GM10248 (cell line): ENCODE data around the gene TSR1.

Experiments
- CTCF ChIA-PET: fragments of 300-600 bp; sonication (Branson Sonifier 250); formaldehyde crosslinking; extraction: SDS; loops from one replicate; lab custom pipeline; 2021; ENCODE audit warnings: antibody characterized with exemption; lab: Yijun Ruan, JAX
- POLR2A ChIA-PET: fragments of 350-650 bp; sonication (Branson Sonifier 250); formaldehyde crosslinking; extraction: SDS; loops from one replicate; lab custom pipeline; 2020; ENCODE audit warnings: antibody characterized with exemption; lab: Yijun Ruan, JAX
- DNase-seq: peaks from one replicate; pipeline ENCODE4 v3.0.0; 2012; ENCODE audit errors: extremely low spot score
- CTCF ChIP-seq: IDR thresholded peaks from 2 replicates; pipeline ENCODE4 v1.5.1; 2012; ENCODE audit warnings: mild to moderate bottlenecking, low read depth; ENCODE audit errors: extremely low read depth, missing control alignments, control extremely low read depth

The TSR1 gene

GRCh38 chr17:2369551-2370210 lies 33.4 kb upstream of the TSR1 start:
- DNase-seq = no peak
- no peak for TF ChIP-seq CTCF
- CTCF ChIA-PET = interaction anchor here (0.8 to 4.2 kb wide), 5 partner anchors 10 to 47 kb away, joined by 3 to 39 read pairs (median 7); no protein-coding TSS in a partner anchor
- POLR2A ChIA-PET = no interaction called here

- POLR2A ChIA-PET = no interaction called here
- CTCF ChIA-PET = interaction anchor here (0.8 to 4.2 kb wide), 5 partner anchors 10 to 48 kb away, joined by 3 to 39 read pairs (median 7); no protein-coding TSS in a partner anchor
- DNase-seq = no peak
- no peak for TF ChIP-seq CTCF
Measured at GRCh38 chr17:2369039-2369438, 32.8 kb upstream of the TSR1 start.

GRCh38 chr17:2368359-2368758 lies 32.1 kb upstream of the TSR1 start:
- TF ChIP-seq CTCF = no peak
- no peak for DNase-seq
- ChIA-PET POLR2A (no interaction called here), CTCF (interaction anchor here (1.0 to 4.7 kb wide), 5 partner anchors 11 to 48 kb away, joined by 3 to 39 read pairs (median 7); no protein-coding TSS in a partner anchor)

- ChIA-PET POLR2A (interaction anchor here (0.6 kb wide), 1 partner anchor 419 kb away, joined by 3 read pairs; no protein-coding TSS in a partner anchor), CTCF (interaction anchor here (2.1 to 4.7 kb wide), 3 partner anchors 13 to 49 kb away, joined by 6 to 32 read pairs (median 22); no protein-coding TSS in a partner anchor)
- TF ChIP-seq CTCF = no peak
- no peak for DNase-seq
Measured at GRCh38 chr17:2366747-2367494, 30.7 kb upstream of the TSR1 start.

GRCh38 chr17:2365132-2365531 lies 28.9 kb upstream of the TSR1 start:
- TF ChIP-seq CTCF = no peak
- ChIA-PET POLR2A (no interaction called here), CTCF (interaction anchor here (2.1 to 4.7 kb wide), 3 partner anchors 12 to 51 kb away, joined by 6 to 32 read pairs (median 22); no protein-coding TSS in a partner anchor)
- DNase-seq = no peak

GRCh38 chr17:2364763-2365116 lies 28.5 kb upstream of the TSR1 start:
- POLR2A ChIA-PET = no interaction called here
- no peak for DNase-seq
- CTCF ChIA-PET = interaction anchor here (4.2 to 4.7 kb wide), 2 partner anchors 11 to 18 kb away, joined by 22 to 32 read pairs; no protein-coding TSS in a partner anchor
- TF ChIP-seq CTCF = no peak
